ENCODE data around the gene GRID1. TPM values are rescaled to one million over a fixed set of nuclear protein-coding genes. Genes with fewer than 3 reads are reported as not detected.
A peak's percentile ranks its signal among the peaks of the same experiment; 100 is the strongest.

The GRID1 gene
- total and polyA plus RNA-seq, 9 of the 15 experiments (the other 6 are each of a cell fraction or from before 2014, with no cell fraction given) = 0.01 to 7.2 (median 1.2) TPM

- no peaks in the 10 kb centered on the region for H3K4me1 ChIP-seq (replicated peaks in 1 of 2; ENCODE audit: control insufficient read depth in 2 of 2, insufficient read depth in 2 of 2, low read length in 2 of 2)
- no peaks in the 10 kb centered on the region for H3K9me3 ChIP-seq (replicated peaks; ENCODE audit: control insufficient read depth, insufficient read depth, low read depth, low read length)
- no peak overlapping the region for H3K4me3 ChIP-seq
- no peak overlapping the region for H3K9ac ChIP-seq (ENCODE audit: insufficient read depth in 1 of 2, low read depth in 2 of 2, low read length in 2 of 2)
- no peak overlapping the region for H3K4me2 ChIP-seq (ENCODE audit: insufficient read depth, low read length)
- no peaks in the 10 kb centered on the region for H4K20me1 ChIP-seq (replicated peaks; ENCODE audit: control insufficient read depth, insufficient read depth, low read length)
- no peak for DNase-seq (ENCODE audit: extremely low read depth in 1 of 4, low spot score in 3 of 4)
- no peaks in the 10 kb centered on the region; a peak in 1 of 5 replicates for H3K27me3 ChIP-seq (ENCODE audit: control insufficient read depth in 2 of 2, insufficient read depth in 2 of 2, low read length in 2 of 2)
- intact Hi-C loops (cut with micrococcal nuclease) = no loop called here
- in situ Hi-C loops (cut with MboI) = no loop called here
- no peak overlapping the region for H2AFZ ChIP-seq (ENCODE audit: low read depth, low read length)
- 0% methylated on average over 3 of the region's 3 CpGs for WGBS (ENCODE audit: insufficient coverage, low coverage, missing lambda C conversion rate)
- FAIRE-seq = no peak
- no TSS peak for BruUV-seq (replicated peaks)
- CTCF ChIA-PET (ENCODE audit: low intra/inter-chr PET ratio) = no interaction called here
- H3K79me2 ChIP-seq (ENCODE audit: control insufficient read depth, insufficient read depth, low read length) = no peaks in the 10 kb centered on the region
- no peak overlapping the region for H3K27ac ChIP-seq (ENCODE audit: extremely low read depth, low read depth, low read length)
- ATAC-seq = no peak
- no peaks in the 10 kb centered on the region for H3K9me1 ChIP-seq (ENCODE audit: control insufficient read depth, insufficient read depth, low read length)
- TF ChIP-seq SPI1 (IDR thresholded peaks at IDR 0.05; ENCODE audit: borderline replicate concordance, low read depth, low read length) (peak; percentile 89), FIP1L1 (IDR thresholded peaks at IDR 0.05; ENCODE audit: low read depth, low read length, poor library complexity, severe bottlenecking) (no peak), NR0B1 (IDR thresholded peaks at IDR 0.05; ENCODE audit: partially characterized antibody) (no peak), ZNF277 (CRISPR knock-in tag; IDR thresholded peaks at IDR 0.05; ENCODE audit: borderline replicate concordance) (no peak)
- no peaks in the 10 kb centered on the region for H3K36me3 ChIP-seq (ENCODE audit: control insufficient read depth, insufficient read depth, low read length)
- POLR2A ChIA-PET = no interaction called here
Observed at GRCh38 chr10:85795460-85795859, 571.1 kb downstream of the GRID1 start.
